GM10248 (cell line): ENCODE data around the gene KLHDC7A.

Experiments
- CTCF ChIA-PET: fragments of 300-600 bp; sonication (Branson Sonifier 250); formaldehyde crosslinking; extraction: SDS; loops from one replicate; lab custom pipeline; 2021; ENCODE audit warnings: antibody characterized with exemption; lab: Yijun Ruan, JAX
- POLR2A ChIA-PET: fragments of 350-650 bp; sonication (Branson Sonifier 250); formaldehyde crosslinking; extraction: SDS; loops from one replicate; lab custom pipeline; 2020; ENCODE audit warnings: antibody characterized with exemption; lab: Yijun Ruan, JAX
- DNase-seq: peaks from one replicate; pipeline ENCODE4 v3.0.0; 2012; ENCODE audit errors: extremely low spot score
- TF ChIP-seq, protein P1 (sequence below): IDR thresholded peaks from 2 replicates; pipeline ENCODE4 v1.5.1; 2012; ENCODE audit warnings: mild to moderate bottlenecking, low read depth; ENCODE audit errors: extremely low read depth, missing control alignments, control extremely low read depth

Gene KLHDC7A

DNA sequence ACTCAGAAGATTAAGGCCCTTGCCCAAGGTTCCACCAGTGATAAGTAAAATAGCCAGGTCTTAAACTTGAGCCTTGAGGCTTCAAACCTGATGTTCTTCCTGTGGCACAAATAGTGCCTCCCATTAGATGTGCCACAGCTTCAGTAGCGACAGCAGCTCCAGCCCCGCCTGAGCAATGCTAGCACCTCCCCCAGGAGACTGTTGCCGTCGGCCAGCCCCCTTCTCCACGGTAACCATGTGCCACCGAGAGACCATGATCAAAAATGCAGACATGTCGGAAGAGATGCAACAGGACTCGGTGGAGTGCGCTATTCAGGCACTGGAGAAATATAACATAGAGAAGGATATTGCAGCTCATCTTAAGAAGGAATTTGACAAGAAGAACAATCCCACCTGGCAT is 32.2 kb downstream of the KLHDC7A start:
- DNase-seq, result no peak
- TF ChIP-seq, protein P1, sequence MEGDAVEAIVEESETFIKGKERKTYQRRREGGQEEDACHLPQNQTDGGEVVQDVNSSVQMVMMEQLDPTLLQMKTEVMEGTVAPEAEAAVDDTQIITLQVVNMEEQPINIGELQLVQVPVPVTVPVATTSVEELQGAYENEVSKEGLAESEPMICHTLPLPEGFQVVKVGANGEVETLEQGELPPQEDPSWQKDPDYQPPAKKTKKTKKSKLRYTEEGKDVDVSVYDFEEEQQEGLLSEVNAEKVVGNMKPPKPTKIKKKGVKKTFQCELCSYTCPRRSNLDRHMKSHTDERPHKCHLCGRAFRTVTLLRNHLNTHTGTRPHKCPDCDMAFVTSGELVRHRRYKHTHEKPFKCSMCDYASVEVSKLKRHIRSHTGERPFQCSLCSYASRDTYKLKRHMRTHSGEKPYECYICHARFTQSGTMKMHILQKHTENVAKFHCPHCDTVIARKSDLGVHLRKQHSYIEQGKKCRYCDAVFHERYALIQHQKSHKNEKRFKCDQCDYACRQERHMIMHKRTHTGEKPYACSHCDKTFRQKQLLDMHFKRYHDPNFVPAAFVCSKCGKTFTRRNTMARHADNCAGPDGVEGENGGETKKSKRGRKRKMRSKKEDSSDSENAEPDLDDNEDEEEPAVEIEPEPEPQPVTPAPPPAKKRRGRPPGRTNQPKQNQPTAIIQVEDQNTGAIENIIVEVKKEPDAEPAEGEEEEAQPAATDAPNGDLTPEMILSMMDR, result no peak
- POLR2A ChIA-PET, result no interaction called here
- CTCF ChIA-PET, result no interaction called here

- TF ChIP-seq, protein P1, result no peak
- ChIA-PET POLR2A (no interaction called here), CTCF (interaction anchor here (0.9 kb wide), 1 partner anchor 8 kb away, joined by 3 read pairs; no protein-coding TSS in a partner anchor)
- no peak for DNase-seq
Measured at GRCh38 chr1:18513995-18514394, 33.3 kb downstream of the KLHDC7A start.

GRCh38 chr1:18515120-18515667 is 34.5 kb downstream of the KLHDC7A start:
- CTCF ChIA-PET, result no interaction called here
- TF ChIP-seq, protein P1, result no peak
- no peak for DNase-seq
- POLR2A ChIA-PET, result no interaction called here

DNA sequence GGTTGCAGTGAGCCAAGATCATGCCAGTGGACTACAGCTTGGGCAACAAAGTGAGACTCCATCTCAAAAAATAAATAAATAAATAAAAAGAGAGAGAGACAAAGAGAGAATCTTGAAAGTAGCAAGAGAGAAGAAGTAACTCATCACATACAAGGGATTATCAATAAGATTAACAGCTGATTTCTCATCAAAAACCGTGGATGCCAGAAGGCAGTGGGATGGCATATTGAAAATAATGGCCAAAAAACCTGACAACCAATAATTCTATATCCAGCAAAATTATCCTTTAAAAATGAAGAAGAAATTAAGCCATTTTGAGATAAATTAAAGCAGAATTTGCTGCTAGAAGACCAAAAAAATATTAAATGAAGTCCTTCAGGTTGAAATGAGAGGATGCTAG is 35.7 kb downstream of the KLHDC7A start:
- TF ChIP-seq, protein P1, result no peak
- DNase-seq, result no peak
- ChIA-PET POLR2A (no interaction called here), CTCF (no interaction called here)

- POLR2A ChIA-PET, result no interaction called here
- no peak for DNase-seq
- TF ChIP-seq, protein P1, result no peak
- CTCF ChIA-PET, result no interaction called here
Measured at GRCh38 chr1:18526436-18527275, 45.9 kb downstream of the KLHDC7A start.

DNA sequence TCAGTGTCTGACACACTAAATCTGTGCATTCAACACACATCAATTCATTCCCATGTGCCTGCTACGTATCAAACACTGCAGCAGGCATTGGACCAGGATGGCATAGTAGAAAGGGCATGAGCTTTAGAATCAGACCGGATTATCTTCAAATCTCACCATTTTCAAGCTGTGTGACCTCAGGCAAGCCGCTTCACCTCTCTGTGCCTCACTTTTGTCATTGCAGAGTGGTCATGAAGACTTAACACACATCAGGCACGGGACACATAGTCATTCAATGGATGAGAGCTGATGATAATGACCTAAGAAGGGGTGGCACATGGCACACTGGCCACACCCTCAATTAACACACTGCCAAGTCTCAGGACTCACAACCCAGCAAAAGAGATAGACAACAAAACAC is 46.8 kb downstream of the KLHDC7A start:
- CTCF ChIA-PET, result no interaction called here
- TF ChIP-seq, protein P1, result no peak
- no peak for DNase-seq
- POLR2A ChIA-PET, result no interaction called here
